ENCODE data around the gene SEC24C.
"Not testable (repeated sequence)": the region's sequence is repeated elsewhere in the genome, so short reads cannot be mapped to it uniquely, and the experiment has no call there.

DNA sequence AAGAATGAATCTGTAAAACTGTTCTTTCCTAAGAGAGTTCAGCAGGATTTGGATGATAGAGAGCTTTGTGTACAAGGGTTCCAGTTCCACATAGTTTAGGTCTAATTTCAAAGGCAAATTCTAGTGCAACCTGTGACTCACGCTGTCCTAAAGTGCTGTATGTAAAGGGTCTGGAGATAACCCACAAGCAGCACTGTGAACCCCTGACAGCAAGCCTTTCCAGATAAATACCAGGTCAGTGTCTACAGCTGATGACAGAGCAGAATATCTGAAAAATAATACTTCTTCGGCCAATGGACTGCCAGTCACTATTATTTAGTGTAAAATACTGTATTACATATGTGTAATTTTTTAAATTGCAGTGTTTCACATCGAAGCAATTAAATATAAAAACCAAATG, 30.3 kb upstream of the SEC24C start:
- TF ChIP-seq, protein P1, sequence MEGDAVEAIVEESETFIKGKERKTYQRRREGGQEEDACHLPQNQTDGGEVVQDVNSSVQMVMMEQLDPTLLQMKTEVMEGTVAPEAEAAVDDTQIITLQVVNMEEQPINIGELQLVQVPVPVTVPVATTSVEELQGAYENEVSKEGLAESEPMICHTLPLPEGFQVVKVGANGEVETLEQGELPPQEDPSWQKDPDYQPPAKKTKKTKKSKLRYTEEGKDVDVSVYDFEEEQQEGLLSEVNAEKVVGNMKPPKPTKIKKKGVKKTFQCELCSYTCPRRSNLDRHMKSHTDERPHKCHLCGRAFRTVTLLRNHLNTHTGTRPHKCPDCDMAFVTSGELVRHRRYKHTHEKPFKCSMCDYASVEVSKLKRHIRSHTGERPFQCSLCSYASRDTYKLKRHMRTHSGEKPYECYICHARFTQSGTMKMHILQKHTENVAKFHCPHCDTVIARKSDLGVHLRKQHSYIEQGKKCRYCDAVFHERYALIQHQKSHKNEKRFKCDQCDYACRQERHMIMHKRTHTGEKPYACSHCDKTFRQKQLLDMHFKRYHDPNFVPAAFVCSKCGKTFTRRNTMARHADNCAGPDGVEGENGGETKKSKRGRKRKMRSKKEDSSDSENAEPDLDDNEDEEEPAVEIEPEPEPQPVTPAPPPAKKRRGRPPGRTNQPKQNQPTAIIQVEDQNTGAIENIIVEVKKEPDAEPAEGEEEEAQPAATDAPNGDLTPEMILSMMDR (IDR thresholded peaks at IDR 0.05): not testable (repeated sequence)
- not testable (repeated sequence) for TF ChIP-seq EP300 (IDR thresholded peaks at IDR 0.05)

Measured in tibial nerve (tissue), 4 donors.